Transverse colon (tissue), 4 donors: ENCODE measurements around the gene KRT32. TPM values are rescaled to one million over a fixed set of nuclear protein-coding genes. Genes with fewer than 3 reads are reported as not detected.

Source experiments
- DNase-seq: peaks from one replicate; pipeline ENCODE4 v3.0.0-alpha.2; 2019
- H3K27ac ChIP-seq, 4 donors: fragments of 200-600 bp; sonication (generic); 2 replicates each; pipeline ENCODE4 v1.5.1; 2016 to 2018; ENCODE audit warnings: inconsistent platforms in 4 of 4
- H3K27me3 ChIP-seq: fragments of 200-600 bp; sonication (generic); 2 replicates; pipeline ENCODE4 v1.5.1; 2017; ENCODE audit warnings: inconsistent platforms
- H3K36me3 ChIP-seq, 4 donors: fragments of 200-600 bp; sonication (generic); 2 replicates each; pipeline ENCODE4 v1.5.1; 2017 to 2019; ENCODE audit warnings: inconsistent platforms in 4 of 4
- H3K4me1 ChIP-seq, 4 donors: fragments of 200-600 bp; sonication (generic); 2 replicates each; pipeline ENCODE4 v1.5.1; 2017 to 2020; ENCODE audit warnings: inconsistent platforms in 4 of 4
- H3K4me3 ChIP-seq, 4 donors: fragments of 200-600 bp; sonication (generic); 1 replicate in 1 of 4; 2 replicates in 3 of 4; pipeline versions ENCODE4 v1.5.1 to v1.6.1; 2017 to 2019; ENCODE audit warnings: inconsistent platforms in 4 of 4
- H3K9me3 ChIP-seq, 2 donors: fragments of 200-600 bp; sonication (generic); 2 replicates each; pipeline ENCODE4 v1.5.1; 2017 to 2019; ENCODE audit warnings: inconsistent platforms in 2 of 2
- CTCF ChIP-seq, 5 experiments: fragments of 200-600 bp in 3 of 5; fragments of 450-650 bp in 2 of 5; sonication (generic) in 3 of 5; IDR thresholded peaks; 1 replicate in 2 of 5; 2 replicates in 3 of 5; pipeline ENCODE4 v1.5.1; 2016 to 2017; ENCODE audit warnings: antibody characterized with exemption in 5 of 5, inconsistent platforms in 3 of 5, mild to moderate bottlenecking in 2 of 5, moderate library complexity in 1 of 5
- EP300 ChIP-seq: sonication (generic); formaldehyde crosslinking; IDR thresholded peaks from one replicate; pipeline ENCODE4 v1.6.1; 2017; ENCODE audit warnings: antibody characterized with exemption, low read depth
- POLR2A ChIP-seq: fragments of 450-650 bp; IDR thresholded peaks from one replicate; pipeline ENCODE4 v1.6.1; 2016; ENCODE audit warnings: antibody characterized with exemption, mild to moderate bottlenecking, moderate library complexity
- POLR2AphosphoS5 ChIP-seq, 3 donors: sonication (generic); formaldehyde crosslinking; IDR thresholded peaks; one replicate each; pipeline ENCODE4 v1.6.1; 2016; ENCODE audit warnings: antibody characterized with exemption in 3 of 3
- WGBS, 2 donors: methylation state at CpG; one replicate each; pipeline ENCODE4 v1.1.5; 2018; ENCODE audit warnings: low coverage in 1 of 2; 5-methylcytosine and 5-hydroxymethylcytosine counted together
- in situ Hi-C, 4 donors: fragments of 200-750 bp; cut with MboI; loops; one replicate each; pipeline versions ENCODE4 v1.15.0 to v1.15.1; 2017; ENCODE audit warnings: low sequenced_read_pairs in 3 of 4, low pct_ligation_motif_present in 1 of 4, low pct_unique_long_range_greater_than_20kb in 1 of 4
- intact Hi-C: fragments of 100-400 bp; cut with DNase I; formaldehyde crosslinking; loops from one replicate; pipeline ENCODE4 v1.15.1; 2023; ENCODE audit warnings: low total_unique reads
- total RNA-seq, 4 donors: library from RNA; depleted of rRNA; stranded (reverse); fragments of >200 nt; gene quantifications; one replicate each; pipeline ENCODE4 v1.1.0, GENCODE V29; 2016

The KRT32 gene
- total RNA-seq, 4 donors from 2014 or later, result not detected

DNA sequence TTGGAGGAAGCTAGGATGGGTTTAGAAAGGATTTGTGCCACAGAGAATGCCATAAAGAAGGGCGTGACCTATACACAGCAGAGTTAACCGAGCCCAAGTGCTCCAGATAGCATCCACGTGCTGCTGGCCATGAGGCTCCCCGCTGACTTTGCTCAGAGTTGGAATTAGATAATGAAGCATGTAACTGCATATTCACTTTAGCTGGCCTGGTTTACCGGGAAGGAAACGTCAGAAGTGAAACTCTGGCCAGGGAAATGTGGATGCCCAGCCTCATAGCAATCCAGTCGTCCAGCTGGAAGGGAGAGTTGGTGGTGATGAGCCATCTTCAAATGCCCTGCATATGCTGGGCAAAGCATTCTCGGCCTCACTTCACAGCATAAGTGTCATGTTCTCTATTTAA lies 7.7 kb upstream of the KRT32 start:
- H3K27ac ChIP-seq, result no peak overlapping the region
- no peaks in the 10 kb centered on the region for H3K9me3 ChIP-seq
- intact Hi-C loops, result no loop called here
- no peaks in the 10 kb centered on the region for H3K4me1 ChIP-seq
- no peak overlapping the region for H3K4me3 ChIP-seq
- H3K27me3 ChIP-seq, result no peaks in the 10 kb centered on the region
- H3K36me3 ChIP-seq, result no peaks in the 10 kb centered on the region
- no peak for DNase-seq
- in situ Hi-C loops, result no loop called here
- TF ChIP-seq CTCF (IDR thresholded peaks at IDR 0.05) (no peak), POLR2AphosphoS5 (IDR thresholded peaks at IDR 0.05) (no peak), POLR2A (no peak)
- 29 to 48% methylated on average over 6 to 8 of the region's 8 CpGs for WGBS, 2 donors

DNA sequence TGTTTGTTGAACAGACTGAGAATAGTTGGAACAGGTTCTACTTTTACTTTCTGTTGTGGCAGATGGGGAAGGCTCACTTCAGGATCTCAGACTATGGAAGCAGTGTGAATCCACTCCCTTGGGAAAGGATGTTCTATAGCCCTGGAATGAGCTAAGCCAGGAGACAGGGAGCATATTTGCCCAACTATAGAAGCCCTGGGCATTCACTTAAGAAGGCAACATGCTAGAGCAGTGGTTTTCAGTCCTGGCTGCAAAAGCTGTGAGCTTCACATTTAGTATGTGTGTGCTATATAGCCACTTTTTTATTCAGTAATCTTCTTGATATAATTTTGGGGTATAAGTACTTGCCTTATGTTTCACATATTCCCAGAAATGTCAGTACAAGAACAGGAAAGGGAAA lies 1.2 kb upstream of the KRT32 start:
- Histone ChIP-seq H3K27ac (no peak overlapping the region), H3K4me1 (no peaks in the 10 kb centered on the region), H3K4me3 (no peak overlapping the region), H3K36me3 (no peaks in the 10 kb centered on the region), H3K27me3 (no peaks in the 10 kb centered on the region), H3K9me3 (no peaks in the 10 kb centered on the region)
- in situ Hi-C loops (no loop called here), intact Hi-C loops (no loop called here)
- no peak for TF ChIP-seq POLR2A
- no peak for TF ChIP-seq POLR2AphosphoS5 (IDR thresholded peaks at IDR 0.05)
- no peak for TF ChIP-seq CTCF (IDR thresholded peaks at IDR 0.05)
- no peak for TF ChIP-seq EP300
- DNase-seq, result no peak

DNA sequence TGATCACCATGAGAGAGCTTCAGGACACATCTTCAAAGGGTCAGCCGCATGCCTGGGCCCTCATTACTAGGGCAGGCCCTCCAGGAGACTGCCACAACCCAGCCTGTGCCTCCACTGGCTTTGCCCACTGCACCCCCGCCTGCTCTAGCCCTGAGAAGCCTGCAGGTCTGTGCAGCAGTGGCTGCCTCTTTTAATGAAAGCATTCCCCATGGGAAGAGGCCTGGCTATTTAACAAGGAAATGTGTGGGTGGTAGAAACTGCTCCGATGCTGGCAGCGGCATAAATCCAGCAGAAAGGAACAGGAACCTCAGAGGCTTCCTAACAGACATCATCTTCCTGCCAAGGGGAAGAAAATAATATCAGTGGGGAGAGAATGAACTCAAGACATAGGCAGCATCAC lies 375 bp upstream of the KRT32 start:
- no peaks in the 10 kb centered on the region for H3K36me3 ChIP-seq
- no peak for DNase-seq
- in situ Hi-C loops (no loop called here), intact Hi-C loops (no loop called here)
- H3K4me1 ChIP-seq, result no peaks in the 10 kb centered on the region
- H3K4me3 ChIP-seq, result no peak overlapping the region
- no peaks in the 10 kb centered on the region for H3K9me3 ChIP-seq
- TF ChIP-seq POLR2AphosphoS5 (IDR thresholded peaks at IDR 0.05) (no peak), CTCF (IDR thresholded peaks at IDR 0.05) (no peak), POLR2A (no peak), EP300 (no peak)
- 53 to 70% methylated on average over 2 to 4 of the region's 4 CpGs for WGBS, 2 donors
- no peak overlapping the region for H3K27ac ChIP-seq
- no peaks in the 10 kb centered on the region for H3K27me3 ChIP-seq

GRCh38 chr17:41464682-41465081 lies 2.5 kb downstream of the KRT32 start:
- no peak overlapping the region for H3K4me3 ChIP-seq
- no peak overlapping the region for H3K27ac ChIP-seq
- H3K9me3 ChIP-seq, result no peaks in the 10 kb centered on the region
- no peaks in the 10 kb centered on the region for H3K4me1 ChIP-seq
- 49% methylated on average over 6 of the region's 6 CpGs; no CpG with 5 or more reads in 1 of the 2 donors for WGBS, 2 donors
- no peak for DNase-seq
- in situ Hi-C loops, result no loop called here
- no peaks in the 10 kb centered on the region for H3K27me3 ChIP-seq
- no peaks in the 10 kb centered on the region for H3K36me3 ChIP-seq
- TF ChIP-seq POLR2AphosphoS5 (IDR thresholded peaks at IDR 0.05) (no peak), CTCF (IDR thresholded peaks at IDR 0.05) (no peak), POLR2A (no peak), EP300 (no peak)
- intact Hi-C loops, result no loop called here
